Esophagus muscularis mucosa (tissue), 4 donors: ENCODE results near the gene STARD13. TPM values are rescaled to one million over a fixed set of nuclear protein-coding genes. Genes with fewer than 3 reads are reported as not detected.
A peak's percentile ranks its signal among the peaks of the same experiment; 100 is the strongest.

Source experiments
- DNase-seq: peaks from one replicate; pipeline ENCODE4 v3.0.0-alpha.2; 2017; ENCODE audit errors: extremely low spot score
- H3K27ac ChIP-seq, 4 donors: fragments of 200-600 bp; sonication (generic); replicated peaks in 1 of 4; 1 replicate in 3 of 4; 2 replicates in 1 of 4; pipeline ENCODE4 v1.5.1; 2016 to 2019; ENCODE audit warnings: mild to moderate bottlenecking in 1 of 4
- H3K27me3 ChIP-seq, 4 donors: fragments of 200-600 bp; sonication (generic); one replicate each; pipeline versions ENCODE4 v1.5.1 to v1.6.0; 2016 to 2019
- H3K36me3 ChIP-seq, 4 donors: fragments of 200-600 bp; sonication (generic); one replicate each; pipeline ENCODE4 v1.5.1; 2016 to 2019
- H3K4me1 ChIP-seq, 4 donors: fragments of 200-600 bp; sonication (generic); one replicate each; pipeline ENCODE4 v1.5.1; 2016 to 2019
- H3K4me3 ChIP-seq, 4 donors: fragments of 200-600 bp; sonication (generic); 1 replicate in 2 of 4; 2 replicates in 2 of 4; pipeline ENCODE4 v1.5.1; 2016 to 2019; ENCODE audit warnings: mild to moderate bottlenecking in 4 of 4, moderate library complexity in 1 of 4
- H3K9me3 ChIP-seq, 4 donors: fragments of 200-600 bp; sonication (generic); 1 replicate in 3 of 4; 2 replicates in 1 of 4; pipeline ENCODE4 v1.5.1; 2016 to 2019
- CTCF ChIP-seq, 3 experiments: fragments of 200-600 bp in 2 of 3; fragments of 450-650 bp in 1 of 3; sonication (generic) in 2 of 3; IDR thresholded peaks; one replicate each; pipeline ENCODE4 v1.5.1; 2017 to 2019; ENCODE audit warnings: antibody characterized with exemption in 3 of 3, mild to moderate bottlenecking in 2 of 3, moderate library complexity in 1 of 3
- EP300 ChIP-seq: sonication (generic); formaldehyde crosslinking; IDR thresholded peaks from one replicate; pipeline ENCODE4 v1.6.1; 2017; ENCODE audit warnings: antibody characterized with exemption
- POLR2A ChIP-seq: fragments of 450-650 bp; IDR thresholded peaks from one replicate; pipeline ENCODE4 v1.6.1; 2017; ENCODE audit warnings: antibody characterized with exemption, moderate library complexity, mild to moderate bottlenecking, low read depth
- POLR2AphosphoS5 ChIP-seq, 2 donors: sonication (generic); formaldehyde crosslinking; IDR thresholded peaks; one replicate each; pipeline ENCODE4 v1.6.1; 2017; ENCODE audit warnings: antibody characterized with exemption in 2 of 2
- WGBS: methylation state at CpG from one replicate; pipeline ENCODE4 v1.1.5; 2018; 5-methylcytosine and 5-hydroxymethylcytosine counted together
- intact Hi-C: fragments of 100-400 bp; cut with DNase I; formaldehyde crosslinking; loops from one replicate; pipeline ENCODE4 v1.15.1; 2023
- total RNA-seq, 4 donors: library from RNA; depleted of rRNA; stranded (reverse); fragments of >200 nt; gene quantifications; one replicate each; pipeline versions ENCODE4 v1.1.0 to v1.2.1, GENCODE V29; 2016

Gene STARD13
- total RNA-seq, 4 donors from 2014 or later: 44.9 to 59.2 (median 56.2) TPM

DNA sequence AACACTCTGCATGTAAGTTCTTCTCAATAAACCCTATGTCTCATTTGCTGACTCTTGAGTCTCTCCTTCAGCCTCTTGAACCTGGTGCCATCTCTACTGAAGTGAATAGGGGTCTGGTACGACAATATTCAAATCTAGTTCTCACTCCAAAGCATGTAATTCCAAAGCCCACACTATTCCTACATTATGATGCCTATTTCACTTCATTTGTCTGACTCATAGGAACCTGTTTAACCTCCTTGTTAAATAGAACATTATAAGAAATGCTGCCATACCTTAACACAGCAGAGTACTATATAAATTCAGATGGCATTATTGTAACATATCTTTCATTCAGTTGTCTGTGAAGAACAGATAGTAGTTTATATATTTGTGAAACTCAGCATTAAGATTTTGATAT lies 67.1 kb downstream of the STARD13 start:
- Histone ChIP-seq H3K4me1 (peaks cover 52 to 86% (median 67%) of the 10 kb centered on the region in 4 donors), H3K27me3 (no peaks in the 10 kb centered on the region), H3K27ac (no peak overlapping the region), H3K36me3 (no peaks in the 10 kb centered on the region), H3K9me3 (no peaks in the 10 kb centered on the region), H3K4me3 (no peak overlapping the region)
- intact Hi-C loops: no loop called here
- WGBS: 92% methylated on average over 1 of the region's 1 CpG
- DNase-seq: no peak
- no peak for TF ChIP-seq POLR2A
- no peak for TF ChIP-seq EP300
- TF ChIP-seq CTCF (IDR thresholded peaks at IDR 0.05): no peak
- no peak for TF ChIP-seq POLR2AphosphoS5 (IDR thresholded peaks at IDR 0.05)

GRCh38 chr13:33218020-33218419 lies 67.5 kb downstream of the STARD13 start:
- WGBS: 73% methylated on average over 3 of the region's 4 CpGs
- H3K27me3 ChIP-seq: no peaks in the 10 kb centered on the region
- DNase-seq: peak; percentile 64
- TF ChIP-seq CTCF (IDR thresholded peaks at IDR 0.05) (no peak), POLR2AphosphoS5 (IDR thresholded peaks at IDR 0.05) (no peak), EP300 (no peak), POLR2A (no peak)
- intact Hi-C loops: no loop called here
- H3K4me3 ChIP-seq: no peak overlapping the region
- H3K27ac ChIP-seq: no peak overlapping the region
- no peaks in the 10 kb centered on the region for H3K36me3 ChIP-seq
- H3K4me1 ChIP-seq: peaks cover 53 to 86% (median 68%) of the 10 kb centered on the region in 4 donors
- no peaks in the 10 kb centered on the region for H3K9me3 ChIP-seq

DNA sequence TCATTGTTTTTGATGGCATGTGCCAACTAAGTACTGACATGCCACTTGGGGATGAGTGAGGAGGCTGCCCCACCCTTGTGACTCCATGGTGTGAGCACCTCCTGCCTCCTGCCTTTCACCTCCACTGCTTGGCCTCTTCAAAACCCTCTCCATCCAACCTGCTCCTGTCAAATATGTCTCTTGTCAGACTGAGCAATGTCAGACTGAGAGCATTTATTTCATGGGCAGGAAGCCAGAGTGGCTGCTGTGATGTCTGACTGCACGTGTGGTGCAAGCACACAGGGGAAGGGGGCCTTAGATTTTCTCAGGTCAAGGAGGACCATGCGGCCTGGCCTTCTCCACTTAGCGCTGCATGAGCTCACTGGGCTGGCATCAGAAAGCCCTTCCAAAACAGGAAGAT lies 68.3 kb downstream of the STARD13 start:
- intact Hi-C loops: no loop called here

DNA sequence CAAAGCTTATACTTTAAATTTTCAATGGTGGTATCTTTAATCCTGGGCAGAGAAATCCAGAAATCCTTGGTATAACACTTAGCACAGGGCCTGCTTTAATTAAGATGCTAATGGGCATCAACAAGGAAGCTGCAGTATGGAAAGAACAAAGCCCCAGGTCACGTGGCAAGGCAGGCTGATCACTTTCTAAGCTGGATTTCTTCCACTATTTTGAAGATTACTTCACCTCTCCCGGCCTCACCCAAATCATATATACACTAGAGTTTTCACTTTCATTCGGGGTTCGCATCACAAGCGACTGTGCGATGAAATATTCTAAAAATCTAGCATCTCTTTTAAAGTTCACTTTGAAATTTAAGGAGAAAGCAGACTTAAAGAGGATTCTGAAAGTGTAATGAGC lies 71.8 kb downstream of the STARD13 start:
- Histone ChIP-seq H3K9me3 (no peaks in the 10 kb centered on the region), H3K27me3 (no peaks in the 10 kb centered on the region), H3K4me1 (peaks cover 48 to 81% (median 59%) of the 10 kb centered on the region in 4 donors), H3K27ac (peak overlapping the region; percentile 56 to 74 (median 61)), H3K4me3 (no peak overlapping the region), H3K36me3 (no peaks in the 10 kb centered on the region)
- intact Hi-C loops: no loop called here
- TF ChIP-seq POLR2A: no peak
- TF ChIP-seq POLR2AphosphoS5 (IDR thresholded peaks at IDR 0.05): no peak
- no peak for TF ChIP-seq CTCF (IDR thresholded peaks at IDR 0.05)
- TF ChIP-seq EP300: no peak
- no peak for DNase-seq
- 38% methylated on average over 6 of the region's 6 CpGs for WGBS

More for the DNA sequence above, 68.3 kb downstream of the STARD13 start:
- DNase-seq: peak; percentile 66
- Histone ChIP-seq H3K4me3 (no peak overlapping the region), H3K27ac (no peak overlapping the region), H3K36me3 (no peaks in the 10 kb centered on the region), H3K4me1 (peaks cover 46 to 86% (median 68%) of the 10 kb centered on the region in 4 donors), H3K9me3 (no peaks in the 10 kb centered on the region), H3K27me3 (no peaks in the 10 kb centered on the region)
- TF ChIP-seq POLR2A (no peak), CTCF (IDR thresholded peaks at IDR 0.05) (no peak), EP300 (no peak)
- WGBS: 73% methylated on average over 3 of the region's 3 CpGs
